DOHH2 (cell line): ENCODE measurements around the gene PLEKHJ1.

Experiments
- EZH2phosphoT487 ChIP-seq: fragments of 200-600 bp; sonication (generic); IDR thresholded peaks from 2 replicates; pipeline ENCODE4 v1.6.1; 2017; ENCODE audit warnings: borderline replicate concordance, mild to moderate bottlenecking, antibody characterized with exemption, low read length, moderate library complexity, mixed read lengths
- TF ChIP-seq, protein P1 (sequence below): fragments of 200-600 bp; sonication (generic); IDR thresholded peaks from one replicate; pipeline ENCODE4 v1.5.1; 2014; ENCODE audit warnings: antibody characterized with exemption, mild to moderate bottlenecking, low read depth, low read length; ENCODE audit not compliant: poor library complexity, severe bottlenecking

DNA sequence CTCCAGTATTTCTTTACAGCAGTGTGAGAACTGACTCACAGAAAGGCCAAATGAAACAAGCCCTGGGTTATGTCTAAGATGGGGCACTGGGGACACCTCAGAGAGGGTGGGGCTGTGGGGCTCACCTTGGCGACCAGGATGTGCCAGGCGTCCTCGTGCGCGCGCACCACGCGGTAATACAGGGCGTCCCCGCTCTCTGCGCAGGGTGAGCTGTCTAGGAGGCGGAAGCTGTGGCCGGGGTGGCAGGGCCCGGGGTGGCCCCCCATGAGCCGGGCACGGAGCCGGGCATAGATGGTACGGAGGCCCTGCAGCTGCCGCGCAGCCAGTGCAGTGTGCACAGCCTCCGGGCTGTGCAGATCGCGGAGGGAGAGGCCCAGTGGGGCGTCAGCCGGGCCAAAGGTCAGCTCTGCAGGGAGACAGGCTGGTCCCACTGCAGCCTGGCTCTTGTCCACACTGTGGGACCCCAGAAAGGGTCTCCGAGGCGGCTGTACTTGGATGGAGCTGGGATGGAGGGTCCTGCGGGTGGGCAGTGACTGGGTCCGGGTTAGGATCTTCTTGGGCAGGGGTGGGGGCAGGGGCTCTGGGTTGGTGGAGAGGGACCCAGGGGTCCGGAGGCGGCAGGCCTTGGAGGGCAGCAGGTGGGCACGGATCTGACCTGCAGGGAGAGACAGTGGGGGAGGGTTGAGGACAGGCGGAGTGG is 42.5 kb upstream of the PLEKHJ1 start:
- TF ChIP-seq, protein P1, sequence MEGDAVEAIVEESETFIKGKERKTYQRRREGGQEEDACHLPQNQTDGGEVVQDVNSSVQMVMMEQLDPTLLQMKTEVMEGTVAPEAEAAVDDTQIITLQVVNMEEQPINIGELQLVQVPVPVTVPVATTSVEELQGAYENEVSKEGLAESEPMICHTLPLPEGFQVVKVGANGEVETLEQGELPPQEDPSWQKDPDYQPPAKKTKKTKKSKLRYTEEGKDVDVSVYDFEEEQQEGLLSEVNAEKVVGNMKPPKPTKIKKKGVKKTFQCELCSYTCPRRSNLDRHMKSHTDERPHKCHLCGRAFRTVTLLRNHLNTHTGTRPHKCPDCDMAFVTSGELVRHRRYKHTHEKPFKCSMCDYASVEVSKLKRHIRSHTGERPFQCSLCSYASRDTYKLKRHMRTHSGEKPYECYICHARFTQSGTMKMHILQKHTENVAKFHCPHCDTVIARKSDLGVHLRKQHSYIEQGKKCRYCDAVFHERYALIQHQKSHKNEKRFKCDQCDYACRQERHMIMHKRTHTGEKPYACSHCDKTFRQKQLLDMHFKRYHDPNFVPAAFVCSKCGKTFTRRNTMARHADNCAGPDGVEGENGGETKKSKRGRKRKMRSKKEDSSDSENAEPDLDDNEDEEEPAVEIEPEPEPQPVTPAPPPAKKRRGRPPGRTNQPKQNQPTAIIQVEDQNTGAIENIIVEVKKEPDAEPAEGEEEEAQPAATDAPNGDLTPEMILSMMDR: no peak
- TF ChIP-seq EZH2phosphoT487: no peak
